ENCODE measurements around the gene KCNQ5. TPM values are rescaled to one million over a fixed set of nuclear protein-coding genes. Genes with fewer than 3 reads are reported as not detected.

The KCNQ5 gene
- total RNA-seq, 2 experiments from 2014 or later, result 2.1 to 2.5 TPM

GRCh38 chr6:72689107-72689954, 67.5 kb downstream of the KCNQ5 start:
- no peak for DNase-seq
- Mint-ChIP-seq H3K9me3 (no peaks in the 10 kb centered on the region), H3K27me3 (no peaks in the 10 kb centered on the region), H3K36me3 (ENCODE audit: low read depth) (no peaks in the 10 kb centered on the region), H3K4me1 (ENCODE audit: low read depth) (no peaks in the 10 kb centered on the region), H3K4me3 (no peak overlapping the region), H3K27ac (no peak overlapping the region)
- no peak for ATAC-seq (ENCODE audit: poor library complexity)
- ChIA-PET CTCF (interaction anchor here (0.6 kb wide), 1 partner anchor 15 kb away, joined by 4 read pairs; no protein-coding TSS in a partner anchor), POLR2A (no interaction called here)
- Histone ChIP-seq H3K4me1 (ENCODE audit: insufficient read depth, low read length) (no peaks in the 10 kb centered on the region), H3K4me3 (ENCODE audit: low read length) (no peak overlapping the region), H3K27me3 (ENCODE audit: control insufficient read depth in 1 of 2, insufficient read depth in 2 of 2, low read length in 2 of 2) (no peaks in the 10 kb centered on the region), H3K27ac (ENCODE audit: low read depth in 1 of 2, low read length in 2 of 2) (no peak overlapping the region), H3K36me3 (ENCODE audit: insufficient read depth, low read length) (no peaks in the 10 kb centered on the region), H3K9me3 (ENCODE audit: control insufficient read depth in 1 of 2, insufficient read depth in 1 of 2, low read length in 2 of 2) (no peaks in the 10 kb centered on the region)
- intact Hi-C loops (cut with DNase I, micrococcal nuclease), result no loop called here
- TF ChIP-seq, protein P1, sequence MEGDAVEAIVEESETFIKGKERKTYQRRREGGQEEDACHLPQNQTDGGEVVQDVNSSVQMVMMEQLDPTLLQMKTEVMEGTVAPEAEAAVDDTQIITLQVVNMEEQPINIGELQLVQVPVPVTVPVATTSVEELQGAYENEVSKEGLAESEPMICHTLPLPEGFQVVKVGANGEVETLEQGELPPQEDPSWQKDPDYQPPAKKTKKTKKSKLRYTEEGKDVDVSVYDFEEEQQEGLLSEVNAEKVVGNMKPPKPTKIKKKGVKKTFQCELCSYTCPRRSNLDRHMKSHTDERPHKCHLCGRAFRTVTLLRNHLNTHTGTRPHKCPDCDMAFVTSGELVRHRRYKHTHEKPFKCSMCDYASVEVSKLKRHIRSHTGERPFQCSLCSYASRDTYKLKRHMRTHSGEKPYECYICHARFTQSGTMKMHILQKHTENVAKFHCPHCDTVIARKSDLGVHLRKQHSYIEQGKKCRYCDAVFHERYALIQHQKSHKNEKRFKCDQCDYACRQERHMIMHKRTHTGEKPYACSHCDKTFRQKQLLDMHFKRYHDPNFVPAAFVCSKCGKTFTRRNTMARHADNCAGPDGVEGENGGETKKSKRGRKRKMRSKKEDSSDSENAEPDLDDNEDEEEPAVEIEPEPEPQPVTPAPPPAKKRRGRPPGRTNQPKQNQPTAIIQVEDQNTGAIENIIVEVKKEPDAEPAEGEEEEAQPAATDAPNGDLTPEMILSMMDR (IDR thresholded peaks at IDR 0.05), result no peak

DNA sequence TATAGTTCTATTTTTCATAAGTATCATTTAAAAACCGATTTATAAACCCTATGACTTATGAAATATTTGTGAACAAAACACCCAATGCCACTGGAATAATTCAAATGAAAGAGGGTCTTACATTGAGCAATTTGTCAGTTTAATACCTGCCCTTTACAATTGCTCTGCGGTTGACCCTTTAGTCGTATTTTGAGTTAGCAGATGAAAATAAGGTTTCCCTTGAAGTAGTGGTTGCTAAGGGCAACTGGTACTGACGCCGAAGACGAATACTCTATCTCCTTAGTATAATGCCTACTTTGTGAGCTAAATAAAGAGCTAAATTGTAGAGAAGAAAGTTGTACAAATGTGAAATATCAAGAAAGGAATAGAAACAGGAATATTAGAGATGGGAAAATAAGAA, 69.4 kb downstream of the KCNQ5 start:
- H3K27me3 Mint-ChIP-seq, result no peaks in the 10 kb centered on the region
- no peak overlapping the region for H3K4me3 ChIP-seq (ENCODE audit: low read length)
- H3K4me3 Mint-ChIP-seq, result no peak overlapping the region
- DNase-seq (no peak), ATAC-seq (ENCODE audit: poor library complexity) (no peak)
- POLR2A ChIA-PET, result no interaction called here
- no peaks in the 10 kb centered on the region for H3K36me3 ChIP-seq (ENCODE audit: insufficient read depth, low read length)
- no peak overlapping the region for H3K27ac Mint-ChIP-seq
- H3K4me1 ChIP-seq (ENCODE audit: insufficient read depth, low read length), result no peaks in the 10 kb centered on the region
- no peaks in the 10 kb centered on the region for H3K9me3 Mint-ChIP-seq
- H3K27me3 ChIP-seq (ENCODE audit: control insufficient read depth in 1 of 2, insufficient read depth in 2 of 2, low read length in 2 of 2), result no peaks in the 10 kb centered on the region
- no peaks in the 10 kb centered on the region for H3K36me3 Mint-ChIP-seq (ENCODE audit: low read depth)
- CTCF ChIA-PET, result no interaction called here
- no peaks in the 10 kb centered on the region for H3K4me1 Mint-ChIP-seq (ENCODE audit: low read depth)
- no peaks in the 10 kb centered on the region for H3K9me3 ChIP-seq (ENCODE audit: control insufficient read depth in 1 of 2, insufficient read depth in 1 of 2, low read length in 2 of 2)
- H3K27ac ChIP-seq (ENCODE audit: low read depth in 1 of 2, low read length in 2 of 2), result no peak overlapping the region
- intact Hi-C loops (cut with DNase I, micrococcal nuclease), result no loop called here
- TF ChIP-seq, protein P1 (IDR thresholded peaks at IDR 0.05), result no peak

DNA sequence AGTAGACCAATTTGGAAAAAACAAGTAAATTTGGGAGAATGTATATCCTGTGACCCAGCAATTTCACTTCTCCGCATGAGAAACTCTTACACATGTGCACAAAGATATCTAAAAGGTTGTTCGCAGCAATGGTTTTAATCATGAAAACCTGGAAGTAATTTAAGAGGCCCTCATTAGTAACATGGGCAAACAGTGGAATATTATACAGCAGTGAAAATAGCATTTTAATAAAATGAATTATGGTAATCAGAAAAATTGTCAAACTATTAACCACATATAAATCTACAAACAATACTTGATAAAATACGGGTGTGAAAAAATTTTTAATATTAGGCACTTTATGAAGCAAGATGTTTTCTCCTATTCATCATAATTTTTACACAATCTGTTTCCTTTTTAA, 74.2 kb downstream of the KCNQ5 start:
- Histone ChIP-seq H3K4me1 (ENCODE audit: insufficient read depth, low read length) (no peaks in the 10 kb centered on the region), H3K36me3 (ENCODE audit: insufficient read depth, low read length) (no peaks in the 10 kb centered on the region), H3K4me3 (ENCODE audit: low read length) (no peak overlapping the region), H3K27ac (ENCODE audit: low read depth in 1 of 2, low read length in 2 of 2) (no peak overlapping the region), H3K9me3 (ENCODE audit: control insufficient read depth in 1 of 2, insufficient read depth in 1 of 2, low read length in 2 of 2) (no peaks in the 10 kb centered on the region), H3K27me3 (ENCODE audit: control insufficient read depth in 1 of 2, insufficient read depth in 2 of 2, low read length in 2 of 2) (no peaks in the 10 kb centered on the region)
- H3K27ac Mint-ChIP-seq, result no peak overlapping the region
- CTCF ChIA-PET, result no interaction called here
- ATAC-seq (ENCODE audit: poor library complexity) (no peak), DNase-seq (no peak)
- peaks cover 2% of the 10 kb centered on the region for H3K9me3 Mint-ChIP-seq
- intact Hi-C loops (cut with DNase I, micrococcal nuclease), result no loop called here
- H3K27me3 Mint-ChIP-seq, result no peaks in the 10 kb centered on the region
- POLR2A ChIA-PET, result no interaction called here
- no peaks in the 10 kb centered on the region for H3K4me1 Mint-ChIP-seq (ENCODE audit: low read depth)
- TF ChIP-seq, protein P1 (IDR thresholded peaks at IDR 0.05), result no peak
- H3K36me3 Mint-ChIP-seq (ENCODE audit: low read depth), result no peaks in the 10 kb centered on the region
- H3K4me3 Mint-ChIP-seq, result no peak overlapping the region

All from CD4-positive, alpha-beta T cell (primary cell).